ENCODE data around the gene KRT33B. TPM values are rescaled to one million over a fixed set of nuclear protein-coding genes. Genes with fewer than 3 reads are reported as not detected.
"Not testable (repeated sequence)": the region's sequence is repeated elsewhere in the genome, so short reads cannot be mapped to it uniquely, and the experiment has no call there.

The KRT33B gene
- total RNA-seq, 1 experiment from 2014 or later: not detected

DNA sequence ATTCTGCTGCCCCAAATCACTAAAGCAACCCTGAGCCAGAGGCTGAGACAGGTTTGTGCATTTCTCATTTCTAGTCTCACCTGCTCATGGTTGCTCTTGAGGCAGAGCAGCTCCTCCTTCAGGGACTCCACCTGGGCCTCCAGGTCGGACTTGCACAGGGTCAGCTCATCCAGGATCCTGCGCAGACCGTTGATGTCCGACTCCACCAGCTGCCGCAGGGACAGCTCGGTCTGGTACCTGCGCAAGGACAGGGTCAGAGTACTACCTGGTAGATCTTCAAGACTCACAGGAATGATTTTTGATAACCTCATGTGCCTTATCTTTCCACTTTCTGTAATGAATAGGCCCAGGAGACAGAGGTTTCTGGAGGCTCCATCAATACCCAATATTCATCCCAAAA lies 26.7 kb upstream of the KRT33B start:
- Mint-ChIP-seq H3K36me3 (ENCODE audit: insufficient read depth, unreplicated experiment) (peaks cover 5% of the 10 kb centered on the region), H3K4me3 (ENCODE audit: unreplicated experiment) (no peak overlapping the region), H3K9me3 (ENCODE audit: unreplicated experiment) (no peaks in the 10 kb centered on the region), H3K27ac (ENCODE audit: low read depth, unreplicated experiment) (no peak overlapping the region), H3K27me3 (ENCODE audit: insufficient read depth, unreplicated experiment) (peaks cover 26% of the 10 kb centered on the region), H3K4me1 (ENCODE audit: insufficient read depth, unreplicated experiment) (no peaks in the 10 kb centered on the region)
- BruUV-seq (replicated peaks): no TSS peak
- CTCF ChIA-PET: interaction anchor here (0.6 kb wide), 1 partner anchor 254 kb away, joined by 5 read pairs; no protein-coding TSS in a partner anchor
- no peak for DNase-seq (ENCODE audit: unreplicated experiment)
- no peak for TF ChIP-seq CTCF (IDR thresholded peaks at IDR 0.05; ENCODE audit: unreplicated experiment)
- intact Hi-C loops (cut with micrococcal nuclease): no loop called here
- POLR2A ChIA-PET: no interaction called here

GRCh38 chr17:41395611-41396010 lies 26.0 kb upstream of the KRT33B start:
- intact Hi-C loops (cut with micrococcal nuclease): no loop called here
- CTCF ChIA-PET: no interaction called here
- POLR2A ChIA-PET: no interaction called here

GRCh38 chr17:41395044-41395443 lies 25.4 kb upstream of the KRT33B start:
- intact Hi-C loops (cut with micrococcal nuclease): not testable (repeated sequence)

More at GRCh38 chr17:41395611-41396010, 26.0 kb upstream of the KRT33B start:
- Mint-ChIP-seq H3K27ac (ENCODE audit: low read depth, unreplicated experiment) (no peak overlapping the region), H3K9me3 (ENCODE audit: unreplicated experiment) (no peaks in the 10 kb centered on the region), H3K4me1 (ENCODE audit: insufficient read depth, unreplicated experiment) (no peaks in the 10 kb centered on the region), H3K36me3 (ENCODE audit: insufficient read depth, unreplicated experiment) (peaks cover 5% of the 10 kb centered on the region), H3K27me3 (ENCODE audit: insufficient read depth, unreplicated experiment) (peaks cover 19% of the 10 kb centered on the region), H3K4me3 (ENCODE audit: unreplicated experiment) (no peak overlapping the region)
- DNase-seq (ENCODE audit: unreplicated experiment): no peak
- TF ChIP-seq CTCF (IDR thresholded peaks at IDR 0.05; ENCODE audit: unreplicated experiment): no peak
- no TSS peak for BruUV-seq (replicated peaks)

GRCh38 chr17:41394254-41394996 lies 24.8 kb upstream of the KRT33B start:
- Mint-ChIP-seq H3K27ac (ENCODE audit: low read depth, unreplicated experiment) (no peak overlapping the region), H3K27me3 (ENCODE audit: insufficient read depth, unreplicated experiment) (peaks cover 7% of the 10 kb centered on the region), H3K4me1 (ENCODE audit: insufficient read depth, unreplicated experiment) (no peaks in the 10 kb centered on the region), H3K36me3 (ENCODE audit: insufficient read depth, unreplicated experiment) (peaks cover 5% of the 10 kb centered on the region), H3K4me3 (ENCODE audit: unreplicated experiment) (no peak overlapping the region), H3K9me3 (ENCODE audit: unreplicated experiment) (no peaks in the 10 kb centered on the region)
- TF ChIP-seq CTCF (IDR thresholded peaks at IDR 0.05; ENCODE audit: unreplicated experiment): no peak
- no TSS peak for BruUV-seq (replicated peaks)
- DNase-seq (ENCODE audit: unreplicated experiment): no peak
- CTCF ChIA-PET: no interaction called here
- POLR2A ChIA-PET: no interaction called here
- intact Hi-C loops (cut with micrococcal nuclease): no loop called here

More at GRCh38 chr17:41395044-41395443, 25.4 kb upstream of the KRT33B start:
- POLR2A ChIA-PET; H3K27ac Mint-ChIP-seq (ENCODE audit: low read depth, unreplicated experiment); H3K9me3 Mint-ChIP-seq (ENCODE audit: unreplicated experiment); H3K4me3 Mint-ChIP-seq (ENCODE audit: unreplicated experiment); CTCF ChIA-PET; DNase-seq (ENCODE audit: unreplicated experiment); H3K4me1 Mint-ChIP-seq (ENCODE audit: insufficient read depth, unreplicated experiment); BruUV-seq (replicated peaks); H3K36me3 Mint-ChIP-seq (ENCODE audit: insufficient read depth, unreplicated experiment): not testable (repeated sequence)
- H3K27me3 Mint-ChIP-seq (ENCODE audit: insufficient read depth, unreplicated experiment): peaks cover 13% of the 10 kb centered on the region

All from MCF 10A (cell line).